DND-41 (cell line): ENCODE results near the gene MCAT.

ENCODE experiments used
- ATAC-seq: fragments of 200-7000 bp; cut with Tn5 transposase; 3 replicates; pipeline ENCODE4 v1.9.1; 2021; ENCODE audit warnings: low read depth; ENCODE audit not compliant: insufficient read depth
- DNase-seq: peaks from one replicate; pipeline ENCODE4 v3.0.0-alpha.2; 2020
- H2AFZ ChIP-seq: 2 replicates; pipeline ENCODE4 v1.6.0; 2012; ENCODE audit warnings: low read depth, low read length
- H3K27ac ChIP-seq: 2 replicates; pipeline ENCODE4 v1.5.1; 2012; ENCODE audit warnings: low read length, inconsistent platforms
- H3K27me3 ChIP-seq: fragments of 200-600 bp; sonication (generic); 2 replicates; pipeline ENCODE4 v1.6.0; 2012; ENCODE audit warnings: low read length, mild to moderate bottlenecking, inconsistent platforms; ENCODE audit not compliant: insufficient read depth, poor library complexity
- H3K36me3 ChIP-seq: 2 replicates; pipeline ENCODE4 v1.5.1; 2012; ENCODE audit warnings: low read length, inconsistent platforms; ENCODE audit not compliant: insufficient read depth
- H3K4me1 ChIP-seq: 2 replicates; pipeline ENCODE4 v1.5.1; 2012; ENCODE audit warnings: mild to moderate bottlenecking, low read length; ENCODE audit not compliant: insufficient read depth
- H3K4me2 ChIP-seq: 2 replicates; pipeline ENCODE4 v1.6.0; 2012; ENCODE audit warnings: mild to moderate bottlenecking, moderate library complexity, low read length, inconsistent platforms; ENCODE audit not compliant: insufficient read depth
- H3K4me3 ChIP-seq, 2 experiments: fragments of 200-600 bp in 1 of 2; shearing (Covaris generic) in 1 of 2; 2 replicates each; pipeline ENCODE4 v1.5.1; 2012 to 2016; ENCODE audit warnings: inconsistent platforms in 2 of 2, low read length in 2 of 2, mild to moderate bottlenecking in 2 of 2, low read depth in 1 of 2, moderate library complexity in 1 of 2
- H3K79me2 ChIP-seq: 2 replicates; pipeline ENCODE4 v1.6.0; 2012; ENCODE audit warnings: low read length, inconsistent platforms; ENCODE audit not compliant: insufficient read depth
- H3K9ac ChIP-seq: 2 replicates; pipeline ENCODE4 v1.6.0; 2012; ENCODE audit warnings: low read depth, mild to moderate bottlenecking, inconsistent platforms, low read length, moderate library complexity
- H3K9me3 ChIP-seq: 2 replicates; pipeline ENCODE4 v1.5.1; 2012; ENCODE audit warnings: low read length, moderate library complexity, mild to moderate bottlenecking, inconsistent platforms; ENCODE audit not compliant: insufficient read depth, severe bottlenecking
- H4K20me1 ChIP-seq: 2 replicates; pipeline ENCODE4 v1.6.0; 2012; ENCODE audit warnings: low read length; ENCODE audit not compliant: insufficient read depth
- EZH2 ChIP-seq: IDR thresholded peaks from 3 replicates; pipeline ENCODE4 v1.6.1; 2012; ENCODE audit warnings: borderline replicate concordance, low read depth, mild to moderate bottlenecking, moderate library complexity, low read length, inconsistent platforms; ENCODE audit not compliant: severe bottlenecking
- TF ChIP-seq, protein P1 (sequence below): IDR thresholded peaks from 2 replicates; pipeline ENCODE4 v1.5.1; 2012; ENCODE audit warnings: borderline replicate concordance, low read length, moderate library complexity, mild to moderate bottlenecking; ENCODE audit not compliant: poor library complexity, severe bottlenecking; ENCODE audit errors: extremely low read depth

Gene MCAT

DNA sequence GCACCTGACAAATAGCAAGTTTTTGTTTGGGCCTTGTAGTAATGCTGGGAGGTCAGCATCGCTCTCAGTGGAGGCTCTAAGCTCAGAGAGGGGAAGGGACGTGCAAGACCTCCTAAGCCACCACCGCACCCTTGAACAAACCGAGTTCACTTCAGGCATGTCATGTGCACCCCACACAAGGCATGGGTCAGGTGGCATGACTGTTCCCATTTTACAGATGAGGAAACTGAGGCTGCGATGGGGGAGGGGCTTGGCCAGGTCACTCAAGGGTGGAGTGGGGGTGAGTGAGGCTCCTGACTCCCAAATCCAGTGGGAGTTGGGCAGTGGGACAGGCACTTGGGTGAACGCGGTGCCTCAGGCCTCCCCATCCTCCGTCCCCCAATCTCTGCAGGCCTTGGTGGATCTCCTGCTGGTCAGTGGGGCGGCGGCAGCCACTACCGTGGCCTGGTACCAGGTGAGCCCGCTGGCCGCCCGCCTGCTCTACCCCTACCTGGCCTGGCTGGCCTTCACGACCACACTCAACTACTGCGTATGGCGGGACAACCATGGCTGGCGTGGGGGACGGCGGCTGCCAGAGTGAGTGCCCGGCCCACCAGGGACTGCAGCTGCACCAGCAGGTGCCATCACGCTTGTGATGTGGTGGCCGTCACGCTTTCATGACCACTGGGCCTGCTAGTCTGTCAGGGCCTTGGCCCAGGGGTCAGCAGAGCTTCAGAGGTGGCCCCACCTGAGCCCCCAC lies 19.4 kb upstream of the MCAT start:
- Histone ChIP-seq H3K9ac (no peak overlapping the region), H4K20me1 (peaks cover 6% of the 10 kb centered on the region; the same call in 1 of the 2 replicates), H3K4me2 (no peak overlapping the region)

DNA sequence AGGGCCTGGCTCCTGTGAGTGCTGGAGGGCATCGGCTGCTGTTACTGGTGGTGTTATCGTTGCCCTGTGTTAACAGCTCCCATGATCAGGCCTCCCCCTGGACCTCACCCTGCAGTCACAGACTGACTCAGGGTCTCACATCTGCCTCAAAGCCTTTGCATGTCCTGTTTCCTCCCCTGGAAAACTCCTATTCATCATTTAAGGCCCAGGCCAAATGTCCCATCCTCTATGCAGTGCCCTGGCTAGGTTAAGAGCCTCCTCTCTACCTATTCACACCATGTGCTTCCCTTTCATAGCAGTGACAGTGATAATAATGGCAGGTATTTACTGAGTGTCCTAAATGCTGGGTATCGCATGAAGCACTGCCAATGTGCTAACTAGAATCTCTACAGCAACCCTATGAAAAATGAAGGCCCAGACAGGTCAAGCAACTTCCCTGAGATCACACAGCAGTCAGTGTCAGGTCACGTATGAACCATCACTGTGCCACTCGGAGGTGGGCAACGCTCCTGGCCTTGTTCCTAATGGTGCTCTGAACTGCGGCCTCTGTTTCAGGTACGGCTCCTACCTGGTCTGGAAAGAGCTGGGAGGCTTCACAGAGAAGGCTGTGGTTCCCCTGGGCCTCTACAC lies 17.4 kb upstream of the MCAT start:
- no peak for TF ChIP-seq EZH2
- TF ChIP-seq, protein P1, sequence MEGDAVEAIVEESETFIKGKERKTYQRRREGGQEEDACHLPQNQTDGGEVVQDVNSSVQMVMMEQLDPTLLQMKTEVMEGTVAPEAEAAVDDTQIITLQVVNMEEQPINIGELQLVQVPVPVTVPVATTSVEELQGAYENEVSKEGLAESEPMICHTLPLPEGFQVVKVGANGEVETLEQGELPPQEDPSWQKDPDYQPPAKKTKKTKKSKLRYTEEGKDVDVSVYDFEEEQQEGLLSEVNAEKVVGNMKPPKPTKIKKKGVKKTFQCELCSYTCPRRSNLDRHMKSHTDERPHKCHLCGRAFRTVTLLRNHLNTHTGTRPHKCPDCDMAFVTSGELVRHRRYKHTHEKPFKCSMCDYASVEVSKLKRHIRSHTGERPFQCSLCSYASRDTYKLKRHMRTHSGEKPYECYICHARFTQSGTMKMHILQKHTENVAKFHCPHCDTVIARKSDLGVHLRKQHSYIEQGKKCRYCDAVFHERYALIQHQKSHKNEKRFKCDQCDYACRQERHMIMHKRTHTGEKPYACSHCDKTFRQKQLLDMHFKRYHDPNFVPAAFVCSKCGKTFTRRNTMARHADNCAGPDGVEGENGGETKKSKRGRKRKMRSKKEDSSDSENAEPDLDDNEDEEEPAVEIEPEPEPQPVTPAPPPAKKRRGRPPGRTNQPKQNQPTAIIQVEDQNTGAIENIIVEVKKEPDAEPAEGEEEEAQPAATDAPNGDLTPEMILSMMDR: no peak
- ATAC-seq (no peak), DNase-seq (no peak)
- no peak overlapping the region for H2AFZ ChIP-seq
- no peaks in the 10 kb centered on the region for H3K27me3 ChIP-seq
- no peaks in the 10 kb centered on the region for H3K79me2 ChIP-seq
- H3K36me3 ChIP-seq: no peaks in the 10 kb centered on the region
- peaks cover 2% of the 10 kb centered on the region; the same call in 1 of the 2 replicates for H4K20me1 ChIP-seq
- no peak overlapping the region for H3K27ac ChIP-seq
- no peaks in the 10 kb centered on the region for H3K9me3 ChIP-seq
- H3K4me1 ChIP-seq: no peaks in the 10 kb centered on the region
- no peak overlapping the region for H3K4me3 ChIP-seq
- no peak overlapping the region for H3K9ac ChIP-seq
- H3K4me2 ChIP-seq: no peak overlapping the region

More for the DNA sequence above, 19.4 kb upstream of the MCAT start:
- H3K27me3 ChIP-seq: no peaks in the 10 kb centered on the region
- DNase-seq: no peak
- no peaks in the 10 kb centered on the region for H3K79me2 ChIP-seq
- no peak overlapping the region for H3K4me3 ChIP-seq
- no peaks in the 10 kb centered on the region for H3K4me1 ChIP-seq
- ATAC-seq: no peak
- H3K9me3 ChIP-seq: no peaks in the 10 kb centered on the region
- peaks cover 1% of the 10 kb centered on the region for H3K36me3 ChIP-seq
- H3K27ac ChIP-seq: no peak overlapping the region
- no peak overlapping the region for H2AFZ ChIP-seq
- TF ChIP-seq, protein P1: no peak
- no peak for TF ChIP-seq EZH2

DNA sequence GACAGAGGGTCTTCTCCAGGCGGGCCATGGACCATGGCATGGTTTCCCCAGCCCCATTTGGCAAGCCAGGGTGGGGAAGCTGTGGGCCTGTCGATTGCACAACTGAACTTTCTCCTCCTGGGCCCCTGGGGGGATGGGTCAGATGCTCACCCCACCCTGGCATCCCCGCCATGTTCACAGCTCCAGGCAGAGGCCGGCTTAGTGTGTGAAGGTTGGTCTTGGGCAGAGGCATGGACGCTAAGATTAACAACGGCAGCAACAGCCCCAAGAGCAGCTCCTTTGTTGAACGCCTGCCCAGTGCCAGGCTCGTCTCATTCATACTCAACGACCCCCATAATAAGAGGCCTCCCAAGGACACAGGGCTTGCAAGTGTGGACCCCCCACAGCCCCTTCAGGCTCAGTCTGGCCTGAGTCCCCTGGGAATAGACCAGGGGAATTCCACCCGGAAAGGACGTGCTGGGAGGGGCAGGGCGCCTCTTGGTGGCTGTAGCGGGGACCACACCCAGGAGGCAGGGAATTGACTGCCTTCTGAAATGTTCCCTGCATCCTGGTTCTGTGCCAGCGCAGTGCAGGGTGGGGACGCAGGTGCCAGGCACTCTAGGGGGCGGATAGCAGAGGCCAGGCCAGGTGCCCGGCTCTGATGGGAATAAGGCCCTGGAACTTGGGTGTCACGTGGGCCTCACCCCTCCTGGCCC lies 16.4 kb upstream of the MCAT start:
- H3K4me1 ChIP-seq: no peaks in the 10 kb centered on the region
- no peak overlapping the region for H3K4me3 ChIP-seq
- no peak overlapping the region for H2AFZ ChIP-seq
- no peak for DNase-seq
- no peaks in the 10 kb centered on the region for H3K36me3 ChIP-seq
- H4K20me1 ChIP-seq: peaks cover 2% of the 10 kb centered on the region; the same call in 1 of the 2 replicates
- no peak overlapping the region for H3K9ac ChIP-seq
- H3K4me2 ChIP-seq: no peak overlapping the region
- H3K79me2 ChIP-seq: no peaks in the 10 kb centered on the region
- no peak for ATAC-seq
- no peaks in the 10 kb centered on the region for H3K9me3 ChIP-seq
- no peak overlapping the region for H3K27ac ChIP-seq
- H3K27me3 ChIP-seq: no peaks in the 10 kb centered on the region
- TF ChIP-seq EZH2: no peak
- TF ChIP-seq, protein P1: peak; percentile 33
